ENCODE results near the gene ACRBP.
"Not testable (repeated sequence)": the region's sequence is repeated elsewhere in the genome, so short reads cannot be mapped to it uniquely, and the experiment has no call there.

The ACRBP gene

GRCh38 chr12:6618483-6619225 is 28.6 kb downstream of the ACRBP start:
- no peak for DNase-seq

- DNase-seq: no peak
Measured at GRCh38 chr12:6615802-6616201, 31.4 kb downstream of the ACRBP start.

GRCh38 chr12:6614513-6615172 is 32.6 kb downstream of the ACRBP start:
- no peak for DNase-seq

- peak; percentile 71 to 100 (median 94) for DNase-seq
Measured at GRCh38 chr12:6613776-6614512, 33.3 kb downstream of the ACRBP start.

- DNase-seq: peak in 48 of 51 donors; percentile 36 to 100 (median 76)
Measured at GRCh38 chr12:6613015-6613775, 34.0 kb downstream of the ACRBP start.

- peak in 6 of 51 donors; percentile 35 to 73 (median 66) for DNase-seq
Measured at GRCh38 chr12:6612652-6613014, 34.6 kb downstream of the ACRBP start.

GRCh38 chr12:6612247-6612646 is 35.0 kb downstream of the ACRBP start:
- DNase-seq: no peak

- DNase-seq: no peak
Measured at GRCh38 chr12:6608592-6609281, 38.5 kb downstream of the ACRBP start.

- peak in 19 of 51 donors; percentile 35 to 97 (median 51) for DNase-seq
Measured at GRCh38 chr12:6607751-6608591, 39.3 kb downstream of the ACRBP start.

GRCh38 chr12:6606331-6607131 is 40.7 kb downstream of the ACRBP start:
- DNase-seq: peak in 39 of 51 donors; percentile 23 to 81 (median 60)

- peak in 8 of 51 donors; percentile 31 to 73 (median 46) for DNase-seq
Measured at GRCh38 chr12:6605421-6606330, 41.6 kb downstream of the ACRBP start.

GRCh38 chr12:6604259-6605029 is 42.8 kb downstream of the ACRBP start:
- no peak for DNase-seq

- peak in 7 of 51 donors; percentile 6 to 56 (median 26) for DNase-seq
Measured at GRCh38 chr12:6603095-6603567, 44.1 kb downstream of the ACRBP start.

- DNase-seq: no peak
Measured at GRCh38 chr12:6602526-6602925, 44.7 kb downstream of the ACRBP start.

- not testable (repeated sequence) for DNase-seq
Measured at GRCh38 chr12:6595673-6596072, 51.6 kb downstream of the ACRBP start.

GRCh38 chr12:6592087-6592486 is 55.1 kb downstream of the ACRBP start:
- no peak for DNase-seq
